H1 (cell line): ENCODE measurements around the gene HS6ST1. TPM values are rescaled to one million over a fixed set of nuclear protein-coding genes. Genes with fewer than 3 reads are reported as not detected.

Experiments
- CTCF ChIA-PET: fragments of 300-600 bp; sonication (Branson Sonifier 250); formaldehyde crosslinking; loops from one replicate; lab custom pipeline; 2021; ENCODE audit not compliant: partially characterized antibody; lab: Charles Lee
- POLR2A ChIA-PET: fragments of 300-600 bp; sonication (Branson Sonifier 250); formaldehyde crosslinking; loops from one replicate; lab custom pipeline; 2021; ENCODE audit warnings: inconsistent platforms; ENCODE audit not compliant: partially characterized antibody; lab: Charles Lee
- DNase-seq, 2 experiments: peaks; one replicate each; pipeline versions ENCODE4 v3.0.0 to v3.0.0-alpha.2; 2010 to 2022; ENCODE audit warnings: low spot score in 2 of 2, low read depth in 1 of 2, mixed read lengths in 1 of 2
- FAIRE-seq: peaks from 2 replicates; lab custom pipeline; 2011; peaks lifted over from hg19 to GRCh38; lab: Jason Lieb, UNC
- H2AFZ ChIP-seq: 2 replicates; pipeline ENCODE4 v1.8.1; 2012; ENCODE audit warnings: low read length, inconsistent platforms
- H2AK5ac ChIP-seq: 2 replicates; pipeline ENCODE4 v1.6.1; 2013; ENCODE audit warnings: low read depth, low read length
- H2BK120ac ChIP-seq: replicated peaks from 2 replicates; pipeline ENCODE3; 2013; ENCODE audit warnings: low read depth, low read length, inconsistent platforms
- H2BK12ac ChIP-seq: 2 replicates; pipeline ENCODE4 v1.6.1; 2013; ENCODE audit warnings: low read depth, low read length
- H2BK15ac ChIP-seq: 2 replicates; pipeline ENCODE4 v1.6.1; 2013; ENCODE audit warnings: low read length
- H2BK20ac ChIP-seq: 2 replicates; pipeline ENCODE4 v1.6.1; 2013; ENCODE audit warnings: low read length
- H2BK5ac ChIP-seq: 2 replicates; pipeline ENCODE4 v1.6.1; 2013; ENCODE audit warnings: low read depth, low read length
- H3K14ac ChIP-seq: 2 replicates; pipeline ENCODE4 v1.6.1; 2013; ENCODE audit warnings: inconsistent platforms; ENCODE audit not compliant: insufficient read length
- H3K18ac ChIP-seq: 2 replicates; pipeline ENCODE4 v1.6.1; 2013; ENCODE audit warnings: low read length; ENCODE audit errors: extremely low read depth
- H3K23ac ChIP-seq: 2 replicates; pipeline ENCODE4 v1.6.1; 2013; ENCODE audit warnings: inconsistent platforms; ENCODE audit not compliant: insufficient read length
- H3K23me2 ChIP-seq: 2 replicates; pipeline ENCODE4 v1.6.1; 2013; ENCODE audit warnings: low read depth, low read length
- H3K27ac ChIP-seq: 2 replicates; pipeline ENCODE4 v1.6.1; 2011; ENCODE audit warnings: low read depth, low read length, inconsistent platforms
- H3K27me3 ChIP-seq, 4 experiments: replicated peaks in 1 of 4; 1 replicate in 1 of 4; 2 replicates in 3 of 4; pipeline versions ENCODE4 v1.6.1 to v1.8.1; 2011 to 2013; ENCODE audit warnings: low read length in 3 of 4, mild to moderate bottlenecking in 3 of 4, inconsistent platforms in 2 of 4, mixed read lengths in 2 of 4, moderate library complexity in 1 of 4; ENCODE audit not compliant: control insufficient read depth in 3 of 4, insufficient read depth in 3 of 4; ENCODE audit errors: extremely low read depth in 1 of 4
- H3K36me3 ChIP-seq, 4 experiments: 2 replicates each; pipeline versions ENCODE4 v1.6.1 to v1.8.1; 2011 to 2013; ENCODE audit warnings: mild to moderate bottlenecking in 4 of 4, low read length in 3 of 4, moderate library complexity in 2 of 4, control low read depth in 1 of 4, inconsistent platforms in 1 of 4; ENCODE audit not compliant: insufficient read depth in 4 of 4, control insufficient read depth in 2 of 4
- H3K4ac ChIP-seq: replicated peaks from 2 replicates; pipeline ENCODE3; 2013; ENCODE audit warnings: low read length, low read depth, mixed read lengths, inconsistent platforms; ENCODE audit not compliant: insufficient read length
- H3K4me1 ChIP-seq, 4 experiments: replicated peaks in 1 of 4; 1 replicate in 1 of 4; 2 replicates in 3 of 4; pipeline versions ENCODE4 v1.6.1 to v1.8.1; 2011 to 2013; ENCODE audit warnings: low read length in 3 of 4, inconsistent platforms in 2 of 4, mixed read lengths in 1 of 4; ENCODE audit not compliant: insufficient read depth in 4 of 4, control insufficient read depth in 3 of 4
- H3K4me2 ChIP-seq, 2 experiments: 2 replicates each; pipeline versions ENCODE4 v1.6.1 to v1.8.1; 2011 to 2013; ENCODE audit warnings: low read depth in 2 of 2, low read length in 2 of 2, control low read depth in 1 of 2, inconsistent platforms in 1 of 2, mild to moderate bottlenecking in 1 of 2; ENCODE audit not compliant: insufficient read depth in 1 of 2
- H3K4me3 ChIP-seq, 4 experiments: fragments of 200-600, 300-600 bp in 1 of 4; sonication (generic), shearing (Covaris generic), sonication (Bioruptor Twin) in 1 of 4; 2 replicates each; pipeline versions ENCODE4 v1.5.1 to v1.8.1; 2011 to 2016; ENCODE audit warnings: low read length in 4 of 4, low read depth in 3 of 4, control low read depth in 2 of 4, inconsistent platforms in 2 of 4, mild to moderate bottlenecking in 2 of 4, mixed read lengths in 1 of 4, moderate library complexity in 1 of 4; ENCODE audit not compliant: insufficient read depth in 2 of 4; ENCODE audit errors: extremely low read depth in 1 of 4
- H3K56ac ChIP-seq: replicated peaks from 2 replicates; pipeline ENCODE3; 2013; ENCODE audit warnings: low read depth, mild to moderate bottlenecking, mixed read lengths, low read length, inconsistent platforms; ENCODE audit not compliant: insufficient read length
- H3K79me1 ChIP-seq: 2 replicates; pipeline ENCODE4 v1.6.1; 2013; ENCODE audit warnings: low read depth, low read length, control low read depth
- H3K79me2 ChIP-seq, 2 experiments: 2 replicates each; pipeline versions ENCODE4 v1.6.1 to v1.8.1; 2012 to 2013; ENCODE audit warnings: low read length in 2 of 2, mild to moderate bottlenecking in 2 of 2, inconsistent platforms in 1 of 2; ENCODE audit not compliant: insufficient read depth in 2 of 2, control insufficient read depth in 1 of 2
- H3K9ac ChIP-seq, 4 experiments: replicated peaks in 1 of 4; 1 replicate in 1 of 4; 2 replicates in 3 of 4; pipeline versions ENCODE4 v1.6.1 to v1.8.1; 2011 to 2013; ENCODE audit warnings: low read depth in 3 of 4, low read length in 3 of 4, control low read depth in 2 of 4, mild to moderate bottlenecking in 2 of 4, moderate library complexity in 2 of 4, inconsistent platforms in 1 of 4; ENCODE audit errors: extremely low read depth in 1 of 4
- H3K9me3 ChIP-seq, 2 experiments: 2 replicates each; pipeline versions ENCODE4 v1.6.1 to v1.8.1; 2012 to 2013; ENCODE audit warnings: mild to moderate bottlenecking in 2 of 2, moderate library complexity in 2 of 2, control low read depth in 1 of 2, inconsistent platforms in 1 of 2, low read depth in 1 of 2, low read length in 1 of 2, mixed read lengths in 1 of 2; ENCODE audit not compliant: insufficient read depth in 2 of 2
- H4K20me1 ChIP-seq, 2 experiments: replicated peaks in 1 of 2; 2 replicates each; pipeline versions ENCODE3 to v1.8.1; 2011 to 2013; ENCODE audit warnings: inconsistent platforms in 2 of 2, low read length in 2 of 2, mild to moderate bottlenecking in 1 of 2; ENCODE audit not compliant: insufficient read depth in 2 of 2, control insufficient read depth in 1 of 2
- H4K5ac ChIP-seq: 2 replicates; pipeline ENCODE4 v1.6.1; 2013; ENCODE audit warnings: low read length, low read depth, mixed read lengths, inconsistent platforms; ENCODE audit not compliant: insufficient read length
- H4K8ac ChIP-seq: 2 replicates; pipeline ENCODE4 v1.8.0; 2013; ENCODE audit warnings: mild to moderate bottlenecking, moderate library complexity, low read length, inconsistent platforms; ENCODE audit not compliant: insufficient read depth; ENCODE audit errors: extremely low read depth
- H4K91ac ChIP-seq: replicated peaks from 2 replicates; pipeline ENCODE3; 2013; ENCODE audit warnings: low read length, mixed read lengths, inconsistent platforms; ENCODE audit not compliant: insufficient read length
- ASH2L ChIP-seq: fragments of 200-600, 300-600 bp; sonication (generic); IDR thresholded peaks from one replicate; pipeline ENCODE4 v1.7.1; 2017; ENCODE audit warnings: low read length
- BCL11A ChIP-seq, 2 experiments: IDR thresholded peaks; one replicate each; pipeline ENCODE4 v1.6.1; 2011; ENCODE audit warnings: low read depth in 2 of 2, low read length in 2 of 2, mild to moderate bottlenecking in 2 of 2
- EGR1 ChIP-seq: IDR thresholded peaks from 2 replicates; pipeline ENCODE4 v1.6.1; 2011; ENCODE audit warnings: low read depth, low read length, borderline replicate concordance
- FOSL1 ChIP-seq: IDR thresholded peaks from 2 replicates; pipeline ENCODE4 v1.6.1; 2011; ENCODE audit warnings: mild to moderate bottlenecking, low read depth, low read length, moderate library complexity; ENCODE audit not compliant: insufficient read depth
- HDAC6 ChIP-seq: IDR thresholded peaks from one replicate; pipeline ENCODE4 v1.7.1; 2012; ENCODE audit warnings: low read depth, mild to moderate bottlenecking, inconsistent platforms, low read length, moderate library complexity
- NANOG ChIP-seq: IDR thresholded peaks from 2 replicates; pipeline ENCODE4 v1.6.1; 2011; ENCODE audit warnings: low read length, low read depth, mild to moderate bottlenecking, inconsistent platforms; ENCODE audit not compliant: insufficient read depth, poor library complexity, severe bottlenecking
- SP4 ChIP-seq: IDR thresholded peaks from 2 replicates; pipeline ENCODE4 v1.6.1; 2012; ENCODE audit warnings: low read length, inconsistent platforms
- WGBS, 2 experiments: shearing (Covaris generic) in 1 of 2; methylation state at CpG; one replicate each; pipeline versions ENCODE4 v1.1.6 to v1.1.7; 2013 to 2015; ENCODE audit warnings: low lambda C conversion rate in 2 of 2, mixed read lengths in 2 of 2, inconsistent platforms in 1 of 2, low coverage in 1 of 2, missing lambda C conversion rate in 1 of 2; ENCODE audit not compliant: insufficient replicate concordance in 2 of 2, insufficient coverage in 1 of 2, insufficient read length in 1 of 2; ENCODE audit errors: extremely low coverage in 1 of 2, missing lambda C conversion rate in 1 of 2; 5-methylcytosine and 5-hydroxymethylcytosine counted together
- polyA plus RNA-seq, 7 experiments: library from polyadenylated mRNA; depleted of rRNA in 3 of 7; stranded (reverse) in 5 of 7; unstranded in 2 of 7; fragments of >200 nt in 5 of 7; fragments of 200-250 nt in 2 of 7; gene quantifications; 1 replicate in 5 of 7; 2 replicates in 1 of 7; 4 replicates in 1 of 7; pipeline versions ENCODE4 v1.2.1 to v1.2.3, GENCODE V29; 2011 to 2013; ENCODE audit warnings: missing spikeins in 2 of 7, mixed read lengths in 2 of 7
- total RNA-seq: library from RNA; stranded (reverse); fragmentation: NEBNext Ultra II Directional; extraction: Animal tissue kit (Norgen Biotek cat#: 25700); gene quantifications from 2 replicates; pipeline ENCODE4 v1.2.1, GENCODE V29; 2021

HS6ST1 gene
- total and polyA plus RNA-seq, 2 of the 8 experiments (the other 6 are each of a cell fraction or from before 2014, with no cell fraction given), result 37.4 to 74.6 TPM

- DNase-seq (no peak), FAIRE-seq (no peak)
- no peak overlapping the region for H3K14ac ChIP-seq
- H3K27me3 ChIP-seq, result peaks cover 0 to 19% (median 9%) of the 10 kb centered on the region in 4 experiments; a peak in 5 of 7 replicates
- no peak overlapping the region for H2BK20ac ChIP-seq
- H2AK5ac ChIP-seq, result no peak overlapping the region
- H3K27ac ChIP-seq, result no peak overlapping the region
- POLR2A ChIA-PET, result no interaction called here
- no peaks in the 10 kb centered on the region for H3K36me3 ChIP-seq
- H3K9me3 ChIP-seq, result no peaks in the 10 kb centered on the region
- H4K8ac ChIP-seq, result no peak overlapping the region
- no peak overlapping the region for H2BK12ac ChIP-seq
- no peak overlapping the region for H3K4me2 ChIP-seq
- no peak overlapping the region for H3K23ac ChIP-seq
- 67% methylated on average over 5 of the region's 5 CpGs; no CpG with 5 or more reads in 1 of the 2 experiments for WGBS, 2 experiments
- CTCF ChIA-PET, result interaction anchor here (1.1 to 1.8 kb wide), 8 partner anchors 10 to 29 kb away, joined by 3 to 8 read pairs (median 4); no protein-coding TSS in a partner anchor
- H4K91ac ChIP-seq, result no peak overlapping the region
- no peak overlapping the region for H3K18ac ChIP-seq
- no peak overlapping the region for H2BK120ac ChIP-seq
- H2AFZ ChIP-seq, result no peak overlapping the region
- H3K4me3 ChIP-seq, result no peak overlapping the region
- H3K56ac ChIP-seq, result no peak overlapping the region
- no peak overlapping the region for H2BK15ac ChIP-seq
- H4K5ac ChIP-seq, result no peak overlapping the region
- H3K4ac ChIP-seq, result no peak overlapping the region
- peaks cover 10% of the 10 kb centered on the region; the same call in 1 of the 2 replicates for H3K23me2 ChIP-seq
- no peak overlapping the region for H3K9ac ChIP-seq
- H3K79me1 ChIP-seq, result no peaks in the 10 kb centered on the region
- peaks cover 0 to 3% (median 0%) of the 10 kb centered on the region in 4 experiments; a peak in 2 of 7 replicates for H3K4me1 ChIP-seq
- no peaks in the 10 kb centered on the region for H3K79me2 ChIP-seq
- H4K20me1 ChIP-seq, result no peaks in the 10 kb centered on the region
- no peak overlapping the region for H2BK5ac ChIP-seq
- no peak for TF ChIP-seq ASH2L
- TF ChIP-seq SP4, result no peak
- no peak for TF ChIP-seq EGR1
- no peak for TF ChIP-seq FOSL1
- no peak for TF ChIP-seq HDAC6
- TF ChIP-seq NANOG, result no peak
- TF ChIP-seq BCL11A (IDR thresholded peaks at IDR 0.05; ENCODE audit: low read depth in 2 of 2, low read length in 2 of 2), result no peak
These were observed 84.1 kb downstream of the HS6ST1 start for GRCh38 chr2:128234613-128235012.
